Panc1 (cell line): ENCODE data around the gene ILK.

Source experiments
- CTCF ChIP-seq: fragments of 450-650 bp; IDR thresholded peaks from 2 replicates; pipeline ENCODE4 v1.5.1; 2017; ENCODE audit warnings: mild to moderate bottlenecking
- POLR2AphosphoS5 ChIP-seq: IDR thresholded peaks from 2 replicates; pipeline ENCODE4 v1.6.1; 2012; ENCODE audit warnings: mild to moderate bottlenecking, low read depth, low read length, moderate library complexity
- REST ChIP-seq, 2 experiments: IDR thresholded peaks; 2 replicates each; pipeline ENCODE4 v1.6.1; 2011 to 2012; ENCODE audit warnings: low read depth in 2 of 2, control low read depth in 1 of 2, low read length in 1 of 2, mild to moderate bottlenecking in 1 of 2, moderate library complexity in 1 of 2; ENCODE audit not compliant: insufficient read depth in 1 of 2
- SIN3A ChIP-seq: IDR thresholded peaks from 2 replicates; pipeline ENCODE4 v1.6.1; 2012; ENCODE audit warnings: low read depth, mild to moderate bottlenecking, low read length, moderate library complexity, borderline replicate concordance; ENCODE audit not compliant: insufficient read depth
- TCF7L2 ChIP-seq: IDR thresholded peaks from 2 replicates; pipeline ENCODE4 v1.6.1; 2011; ENCODE audit warnings: mild to moderate bottlenecking, low read depth, low read length, inconsistent platforms

DNA sequence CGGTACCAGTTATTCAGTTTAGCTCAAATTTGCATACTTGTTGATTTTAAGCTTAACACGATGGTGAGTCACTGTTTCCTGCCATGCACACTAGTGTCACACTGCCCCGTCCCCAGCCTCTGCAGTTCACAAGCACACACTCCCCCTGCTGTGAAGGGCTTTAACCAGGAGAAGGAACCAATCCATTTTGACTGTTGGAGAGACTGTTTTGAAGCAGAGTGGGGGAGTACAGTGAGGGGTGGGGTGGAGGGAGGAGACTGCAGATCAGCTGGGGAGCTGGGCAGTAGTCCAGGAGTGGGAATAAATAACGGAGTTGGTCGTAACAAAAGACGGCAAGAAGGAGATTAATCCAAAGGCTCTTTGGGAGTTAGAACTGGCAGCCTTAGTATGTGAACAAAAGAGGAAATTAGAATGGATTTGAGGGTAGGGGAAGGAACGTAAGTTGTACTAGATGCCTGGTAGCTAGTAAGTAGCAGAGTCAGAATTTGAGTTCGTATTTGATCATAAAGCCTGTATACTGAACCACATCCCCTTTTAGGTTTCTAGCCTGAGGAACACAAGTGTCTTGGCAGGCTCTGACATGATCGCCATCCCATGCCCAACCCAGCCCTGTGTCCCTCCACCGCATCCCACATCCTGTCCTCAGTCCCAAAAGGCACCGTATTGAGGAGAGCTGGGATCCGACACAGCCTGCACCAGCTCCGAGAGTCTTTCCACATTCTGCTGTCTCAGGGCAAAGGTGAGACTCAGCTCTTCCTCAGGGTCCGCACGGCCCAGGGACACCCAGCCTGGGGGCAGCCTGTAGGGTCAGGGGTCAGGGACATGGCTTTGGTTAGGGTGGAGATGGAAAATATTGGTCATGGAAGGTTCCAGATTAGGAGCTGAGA, 14.8 kb downstream of the ILK start:
- TF ChIP-seq CTCF (no peak), POLR2AphosphoS5 (no peak), REST (IDR thresholded peaks at IDR 0.05; ENCODE audit: insufficient read depth in 1 of 2, low read depth in 2 of 2, low read length in 1 of 2) (no peak), TCF7L2 (no peak), SIN3A (no peak)
